HepG2 (cell line): ENCODE data around the gene TNFRSF25. TPM values are rescaled to one million over a fixed set of nuclear protein-coding genes. Genes with fewer than 3 reads are reported as not detected.

Experiments used
- FIP1L1 ChIP-seq: fragments of 200-400 bp; formaldehyde crosslinking; IDR thresholded peaks from 2 replicates; pipeline ENCODE4 v1.6.1; 2018; ENCODE audit warnings: low read depth, mild to moderate bottlenecking, low read length, moderate library complexity, borderline replicate concordance; ENCODE audit not compliant: insufficient read depth
- FOXA1 ChIP-seq, 2 experiments: fragments of 450-650 bp in 1 of 2; sonication (generic) in 1 of 2; formaldehyde crosslinking in 1 of 2; IDR thresholded peaks; 2 replicates each; pipeline versions ENCODE4 v1.4.0 to v1.6.1; 2016 to 2020; ENCODE audit warnings: missing genetic modification reagents in 1 of 2
- GPN1 ChIP-seq: sonication (generic); formaldehyde crosslinking; IDR thresholded peaks from 2 replicates; pipeline ENCODE4 v1.5.1; 2020; ENCODE audit warnings: missing genetic modification reagents, borderline replicate concordance
- HNF4G ChIP-seq, 2 experiments: sonication (generic) in 1 of 2; formaldehyde crosslinking in 1 of 2; IDR thresholded peaks; 2 replicates each; pipeline versions ENCODE4 v1.4.0 to v1.6.1; 2011 to 2020; ENCODE audit warnings: borderline replicate concordance in 2 of 2, low read depth in 2 of 2, mild to moderate bottlenecking in 2 of 2, low read length in 1 of 2, missing genetic modification reagents in 1 of 2, moderate library complexity in 1 of 2
- KDM1A ChIP-seq: IDR thresholded peaks from 2 replicates; pipeline ENCODE4 v1.6.1; 2016; ENCODE audit warnings: missing compliant biosample characterization
- MYC ChIP-seq: sonication (generic); formaldehyde crosslinking; IDR thresholded peaks from 2 replicates; pipeline ENCODE4 v1.9.0; 2021; ENCODE audit warnings: missing genetic modification reagents, borderline replicate concordance
- NFYC ChIP-seq: IDR thresholded peaks from 2 replicates; pipeline ENCODE4 v1.6.1; 2016; ENCODE audit warnings: missing genetic modification reagents, missing compliant biosample characterization
- PLRG1 ChIP-seq: fragments of 450-650 bp; conservative IDR thresholded peaks from 2 replicates; pipeline ENCODE4 v1.6.1; 2016
- SRSF1 ChIP-seq: fragments of 200-400 bp; formaldehyde crosslinking; optimal IDR thresholded peaks from 2 replicates; pipeline ENCODE3; 2017; ENCODE audit warnings: mild to moderate bottlenecking, low read depth, low read length, moderate library complexity
- TAF15 ChIP-seq: fragments of 200-400 bp; formaldehyde crosslinking; IDR thresholded peaks from one replicate; pipeline ENCODE4 v1.6.1; 2018; ENCODE audit warnings: mild to moderate bottlenecking, low read depth, low read length; ENCODE audit not compliant: poor library complexity, severe bottlenecking
- TBX2 ChIP-seq: sonication (generic); formaldehyde crosslinking; IDR thresholded peaks from 2 replicates; pipeline ENCODE4 v1.5.0; 2020; ENCODE audit warnings: missing genetic modification reagents, mild to moderate bottlenecking, borderline replicate concordance
- ZFP36 ChIP-seq: fragments of 150-350 bp; IDR thresholded peaks from 2 replicates; pipeline ENCODE4 v1.6.1; 2018; ENCODE audit warnings: borderline replicate concordance, low read length, low read depth; ENCODE audit not compliant: partially characterized antibody
- ZNF264 ChIP-seq: sonication (generic); formaldehyde crosslinking; IDR thresholded peaks from 2 replicates; pipeline ENCODE4 v1.4.0; 2020; ENCODE audit warnings: missing genetic modification reagents
- ZNF709 ChIP-seq: sonication (generic); formaldehyde crosslinking; IDR thresholded peaks from 2 replicates; pipeline ENCODE4 v1.5.0; 2020; ENCODE audit warnings: mild to moderate bottlenecking, missing genetic modification reagents
- ZNF747 ChIP-seq: sonication (generic); formaldehyde crosslinking; IDR thresholded peaks from 2 replicates; pipeline ENCODE4 v1.8.1; 2023; ENCODE audit warnings: missing genetic modification reagents, mild to moderate bottlenecking, borderline replicate concordance
- ZNF75D ChIP-seq: sonication (generic); formaldehyde crosslinking; IDR thresholded peaks from 2 replicates; pipeline ENCODE4 v1.8.1; 2023; ENCODE audit warnings: missing genetic modification reagents, mild to moderate bottlenecking, borderline replicate concordance
- ZNF772 ChIP-seq: sonication (generic); formaldehyde crosslinking; IDR thresholded peaks from 2 replicates; pipeline ENCODE4 v1.5.0; 2020; ENCODE audit warnings: mild to moderate bottlenecking, missing genetic modification reagents
- ZNF776 ChIP-seq: sonication (generic); formaldehyde crosslinking; IDR thresholded peaks from 2 replicates; pipeline ENCODE4 v1.4.0; 2020; ENCODE audit warnings: mild to moderate bottlenecking, missing genetic modification reagents
- ZNF781 ChIP-seq: sonication (generic); formaldehyde crosslinking; IDR thresholded peaks from 2 replicates; pipeline ENCODE4 v1.5.1; 2020; ENCODE audit warnings: borderline replicate concordance, mild to moderate bottlenecking, missing genetic modification reagents; ENCODE audit errors: not compliant biosample characterization
- ZNF790 ChIP-seq: sonication (generic); formaldehyde crosslinking; IDR thresholded peaks from 2 replicates; pipeline ENCODE4 v1.8.0; 2022; ENCODE audit warnings: missing genetic modification reagents, mild to moderate bottlenecking, borderline replicate concordance
- ZSCAN31 ChIP-seq: sonication (generic); formaldehyde crosslinking; IDR thresholded peaks from 2 replicates; pipeline ENCODE4 v1.5.0; 2020; ENCODE audit warnings: low read depth, mild to moderate bottlenecking, missing genetic modification reagents
- polyA plus RNA-seq, 8 experiments: library from polyadenylated mRNA; depleted of rRNA in 3 of 8; stranded (reverse) in 7 of 8; unstranded in 1 of 8; fragments of >200 nt; fragmentation: Illumina TruSeq in 4 of 8; extraction: Trizol in 4 of 8; gene quantifications; 2 replicates each; pipeline versions ENCODE4 v1.2.1 to v1.2.3, GENCODE V29; 2011 to 2016; ENCODE audit warnings: low read depth in 4 of 8, missing spikeins in 1 of 8, mixed read lengths in 1 of 8; ENCODE audit not compliant: insufficient read depth in 1 of 8
- total RNA-seq, 5 experiments: library from RNA; depleted of rRNA; stranded (reverse); fragments of >200 nt; fragmentation: Illumina TruSeq; extraction: Trizol; gene quantifications; 2 replicates each; pipeline ENCODE4 v1.2.3, GENCODE V29; 2016; ENCODE audit warnings: low read depth in 1 of 5
- TF ChIP-seq, protein P1 (sequence below): sonication (generic); formaldehyde crosslinking; IDR thresholded peaks from 2 replicates; pipeline ENCODE4 v1.8.1; 2023; ENCODE audit warnings: mild to moderate bottlenecking, moderate library complexity, missing genetic modification reagents
- TF ChIP-seq, protein P2 (sequence below): sonication (generic); formaldehyde crosslinking; IDR thresholded peaks from 2 replicates; pipeline ENCODE4 v1.8.1; 2022; ENCODE audit warnings: low read depth, mild to moderate bottlenecking, missing genetic modification reagents
- TF ChIP-seq, protein P3 (sequence below): sonication (generic); formaldehyde crosslinking; IDR thresholded peaks from 2 replicates; pipeline ENCODE4 v1.5.0; 2020; ENCODE audit warnings: missing genetic modification reagents

Gene TNFRSF25
- total and polyA plus RNA-seq, 2 of the 13 experiments (the other 11 are each of a cell fraction or from before 2014, with no cell fraction given): 1.4 to 1.5 TPM

DNA sequence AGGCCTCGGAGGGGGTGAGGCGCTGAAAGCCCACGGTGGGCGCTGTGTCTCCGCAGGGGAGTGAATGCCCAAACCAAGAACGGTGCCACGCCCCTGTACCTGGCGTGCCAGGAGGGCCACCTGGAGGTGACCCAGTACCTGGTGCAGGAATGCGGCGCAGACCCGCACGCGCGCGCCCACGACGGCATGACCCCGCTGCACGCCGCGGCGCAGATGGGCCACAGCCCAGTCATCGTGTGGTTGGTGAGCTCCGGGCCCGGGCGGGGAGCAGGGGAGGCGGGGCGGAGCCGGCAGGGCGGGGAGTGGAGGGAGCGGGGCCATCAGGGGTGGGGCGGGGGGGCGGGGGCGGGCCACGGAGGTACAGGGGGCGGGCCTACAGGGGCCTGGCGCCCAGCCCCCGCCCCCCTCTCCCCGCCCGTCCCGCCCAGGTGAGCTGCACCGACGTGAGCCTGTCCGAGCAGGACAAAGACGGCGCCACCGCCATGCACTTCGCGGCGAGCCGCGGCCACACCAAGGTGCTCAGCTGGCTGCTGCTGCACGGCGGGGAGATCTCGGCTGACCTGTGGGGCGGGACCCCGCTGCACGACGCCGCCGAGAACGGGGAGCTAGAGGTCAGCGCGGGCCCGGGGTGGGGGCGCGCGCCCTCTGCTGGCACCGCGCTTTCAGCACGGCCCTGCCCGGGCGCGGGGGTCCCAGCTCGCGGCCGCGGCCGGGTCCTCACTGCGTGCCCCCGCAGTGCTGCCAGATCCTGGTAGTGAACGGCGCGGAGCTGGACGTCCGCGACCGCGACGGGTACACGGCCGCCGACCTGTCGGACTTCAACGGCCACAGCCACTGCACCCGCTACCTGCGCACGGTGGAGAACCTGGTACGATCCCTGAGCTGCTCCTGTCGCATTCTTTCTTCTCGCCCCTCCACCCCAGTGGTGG, 25.5 kb downstream of the TNFRSF25 start (continued):
- TF ChIP-seq, protein P1, sequence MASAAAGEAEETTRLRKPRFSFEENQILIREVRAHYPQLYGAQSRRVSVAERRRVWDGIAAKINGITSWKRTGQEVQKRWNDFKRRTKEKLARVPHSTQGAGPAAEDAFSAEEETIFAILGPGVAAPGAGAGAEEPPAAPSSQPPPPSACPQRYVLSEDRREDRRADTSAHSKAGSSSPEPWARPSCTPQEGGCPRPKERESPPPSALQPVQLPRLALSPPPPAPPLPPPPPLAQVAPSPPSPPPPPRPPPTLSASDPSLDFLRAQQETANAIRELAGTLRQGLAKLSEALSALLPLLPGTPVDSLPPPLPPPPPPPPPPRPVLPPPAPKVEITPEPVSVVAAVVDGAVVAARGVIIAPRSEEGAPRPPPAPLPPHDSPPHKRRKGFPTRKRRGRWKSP: 0 out of 2 replicates have a peak, but pooled peaks have one; percentile 12
- TF ChIP-seq ZNF776 (CRISPR knock-in tag): peak; percentile 70; the same call in 1 of the 2 replicates
- TF ChIP-seq KDM1A (CRISPR knock-in tag): no peak
- no peak for TF ChIP-seq ZNF264 (CRISPR knock-in tag)
- TF ChIP-seq FIP1L1: no peak
- no peak for TF ChIP-seq HNF4G (IDR thresholded peaks at IDR 0.05; ENCODE audit: borderline replicate concordance, low read depth, low read length)
- TF ChIP-seq HNF4G (CRISPR knock-in tag; IDR thresholded peaks at IDR 0.05; ENCODE audit: borderline replicate concordance, low read depth): no peak
- no peak for TF ChIP-seq SRSF1
- TF ChIP-seq ZFP36: no peak
- no peak for TF ChIP-seq ZNF75D
- TF ChIP-seq, protein P2, sequence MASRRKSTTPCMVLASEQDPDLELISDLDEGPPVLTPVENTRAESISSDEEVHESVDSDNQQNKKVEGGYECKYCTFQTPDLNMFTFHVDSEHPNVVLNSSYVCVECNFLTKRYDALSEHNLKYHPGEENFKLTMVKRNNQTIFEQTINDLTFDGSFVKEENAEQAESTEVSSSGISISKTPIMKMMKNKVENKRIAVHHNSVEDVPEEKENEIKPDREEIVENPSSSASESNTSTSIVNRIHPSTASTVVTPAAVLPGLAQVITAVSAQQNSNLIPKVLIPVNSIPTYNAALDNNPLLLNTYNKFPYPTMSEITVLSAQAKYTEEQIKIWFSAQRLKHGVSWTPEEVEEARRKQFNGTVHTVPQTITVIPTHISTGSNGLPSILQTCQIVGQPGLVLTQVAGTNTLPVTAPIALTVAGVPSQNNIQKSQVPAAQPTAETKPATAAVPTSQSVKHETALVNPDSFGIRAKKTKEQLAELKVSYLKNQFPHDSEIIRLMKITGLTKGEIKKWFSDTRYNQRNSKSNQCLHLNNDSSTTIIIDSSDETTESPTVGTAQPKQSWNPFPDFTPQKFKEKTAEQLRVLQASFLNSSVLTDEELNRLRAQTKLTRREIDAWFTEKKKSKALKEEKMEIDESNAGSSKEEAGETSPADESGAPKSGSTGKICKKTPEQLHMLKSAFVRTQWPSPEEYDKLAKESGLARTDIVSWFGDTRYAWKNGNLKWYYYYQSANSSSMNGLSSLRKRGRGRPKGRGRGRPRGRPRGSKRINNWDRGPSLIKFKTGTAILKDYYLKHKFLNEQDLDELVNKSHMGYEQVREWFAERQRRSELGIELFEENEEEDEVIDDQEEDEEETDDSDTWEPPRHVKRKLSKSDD (CRISPR knock-in tag): peak; percentile 21; the same call in 1 of the 2 replicates
- TF ChIP-seq ZNF790 (CRISPR knock-in tag): no peak
- no peak for TF ChIP-seq NFYC
- peak; percentile 38; the same call in 1 of the 2 replicates for TF ChIP-seq MYC (CRISPR knock-in tag)
- no peak for TF ChIP-seq TAF15
- TF ChIP-seq ZNF772 (CRISPR knock-in tag): peak; percentile 69; the same call in 1 of the 2 replicates
- TF ChIP-seq TBX2 (CRISPR knock-in tag): peak; percentile 49
- no peak for TF ChIP-seq ZNF781 (CRISPR knock-in tag)
- TF ChIP-seq GPN1 (CRISPR knock-in tag): no peak
- no peak for TF ChIP-seq FOXA1 (IDR thresholded peaks at IDR 0.05)
- no peak for TF ChIP-seq FOXA1 (CRISPR knock-in tag; IDR thresholded peaks at IDR 0.05)
- TF ChIP-seq, protein P3, sequence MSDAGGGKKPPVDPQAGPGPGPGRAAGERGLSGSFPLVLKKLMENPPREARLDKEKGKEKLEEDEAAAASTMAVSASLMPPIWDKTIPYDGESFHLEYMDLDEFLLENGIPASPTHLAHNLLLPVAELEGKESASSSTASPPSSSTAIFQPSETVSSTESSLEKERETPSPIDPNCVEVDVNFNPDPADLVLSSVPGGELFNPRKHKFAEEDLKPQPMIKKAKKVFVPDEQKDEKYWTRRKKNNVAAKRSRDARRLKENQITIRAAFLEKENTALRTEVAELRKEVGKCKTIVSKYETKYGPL (CRISPR knock-in tag): no peak
- TF ChIP-seq ZSCAN31 (CRISPR knock-in tag): peak; percentile 50; the same call in 1 of the 2 replicates
- TF ChIP-seq PLRG1: no peak
- no peak for TF ChIP-seq ZNF709 (CRISPR knock-in tag)
- 0 out of 2 replicates have a peak, but pooled peaks have one; percentile 50 for TF ChIP-seq ZNF747 (CRISPR knock-in tag)
